ENCODE measurements around the gene TGM2. TPM values are rescaled to one million over a fixed set of nuclear protein-coding genes. Genes with fewer than 3 reads are reported as not detected.

TGM2 gene
- total and polyA plus RNA-seq, 2 donors (not counting 1 experiment from before 2014, with no cell fraction given), result 2.4 to 60.8 TPM

- peaks cover 6% of the 10 kb centered on the region for H3K4me1 Mint-ChIP-seq
- POLR2A ChIA-PET, result no interaction called here
Measured at GRCh38 chr20:38202982-38203293, 37.9 kb upstream of the TGM2 start.

More at GRCh38 chr20:38202982-38203293, 37.9 kb upstream of the TGM2 start:
- H3K9ac ChIP-seq (ENCODE audit: low read length), result no peak overlapping the region
- DNase-seq, result no peak
- H3K27ac Mint-ChIP-seq, result no peak overlapping the region
- no peaks in the 10 kb centered on the region for H3K9me3 Mint-ChIP-seq (ENCODE audit: insufficient read depth)
- H3K4me3 ChIP-seq (ENCODE audit: control extremely low read depth in 1 of 5, extremely low read depth in 1 of 5, insufficient read depth in 1 of 5, low read depth in 2 of 5, low read length in 4 of 5), result no peak overlapping the region
- H3K27me3 ChIP-seq (replicated peaks in 1 of 4; ENCODE audit: control extremely low read depth in 1 of 4, control insufficient read depth in 3 of 4, insufficient read depth in 4 of 4, low read length in 3 of 4), result no peaks in the 10 kb centered on the region
- peaks cover 0 to 4% (median 0%) of the 10 kb centered on the region in 3 donors for H3K9me3 ChIP-seq (ENCODE audit: control extremely low read depth in 1 of 3, control insufficient read depth in 2 of 3, insufficient read depth in 1 of 3, low read length in 2 of 3)
- H2AFZ ChIP-seq (ENCODE audit: insufficient read depth, low read depth, low read length, poor library complexity, severe bottlenecking), result no peak overlapping the region
- 84% methylated on average over 6 of the region's 8 CpGs for WGBS (ENCODE audit: insufficient coverage)
- no peak overlapping the region for H3K4me2 ChIP-seq (replicated peaks; ENCODE audit: low read depth, low read length, poor library complexity, severe bottlenecking)
- H3K27me3 Mint-ChIP-seq, result peaks cover 5% of the 10 kb centered on the region
- H3K36me3 ChIP-seq (replicated peaks in 1 of 2; ENCODE audit: control extremely low read depth in 1 of 2, control insufficient read depth in 1 of 2, extremely low read depth in 1 of 2, insufficient read depth in 2 of 2, low read length in 1 of 2), result no peaks in the 10 kb centered on the region
- CTCF ChIA-PET, result interaction anchor here (1.2 to 8.3 kb wide), 4 partner anchors 10 to 144 kb away, joined by 3 to 61 read pairs (median 4); no protein-coding TSS in a partner anchor
- no peaks in the 10 kb centered on the region for H4K20me1 ChIP-seq (ENCODE audit: control insufficient read depth, insufficient read depth, low read length, poor library complexity, severe bottlenecking)
- H3K27ac ChIP-seq (ENCODE audit: low read length in 2 of 2), result no peak overlapping the region
- intact Hi-C loops (cut with micrococcal nuclease), result no loop called here
- no peak for TF ChIP-seq CTCF (IDR thresholded peaks at IDR 0.05)
- TF ChIP-seq EZH2 (IDR thresholded peaks at IDR 0.05; ENCODE audit: borderline replicate concordance, insufficient read depth, low read depth, low read length, poor library complexity, severe bottlenecking), result no peak
- no peak for ATAC-seq (ENCODE audit: low read depth)
- no peaks in the 10 kb centered on the region for H3K79me2 ChIP-seq (ENCODE audit: control insufficient read depth, insufficient read depth, low read length)
- no peaks in the 10 kb centered on the region for H3K4me1 ChIP-seq (ENCODE audit: control insufficient read depth in 2 of 2, insufficient read depth in 2 of 2, low read length in 2 of 2)
- H3K4me3 Mint-ChIP-seq, result no peak overlapping the region
